Astrocyte (in vitro differentiated cells and primary cell): Measurements from ENCODE around the gene KCNJ4.

Source experiments
- EZH2 ChIP-seq: IDR thresholded peaks from 2 replicates; pipeline ENCODE4 v1.6.1; 2012; ENCODE audit warnings: mild to moderate bottlenecking, low read length, inconsistent platforms; ENCODE audit not compliant: insufficient read depth
- TF ChIP-seq, protein P1 (sequence below): IDR thresholded peaks from 2 replicates; pipeline ENCODE4 v1.5.1; 2011; ENCODE audit warnings: low read depth, mild to moderate bottlenecking, inconsistent platforms, low read length, moderate library complexity; ENCODE audit not compliant: insufficient read depth

DNA sequence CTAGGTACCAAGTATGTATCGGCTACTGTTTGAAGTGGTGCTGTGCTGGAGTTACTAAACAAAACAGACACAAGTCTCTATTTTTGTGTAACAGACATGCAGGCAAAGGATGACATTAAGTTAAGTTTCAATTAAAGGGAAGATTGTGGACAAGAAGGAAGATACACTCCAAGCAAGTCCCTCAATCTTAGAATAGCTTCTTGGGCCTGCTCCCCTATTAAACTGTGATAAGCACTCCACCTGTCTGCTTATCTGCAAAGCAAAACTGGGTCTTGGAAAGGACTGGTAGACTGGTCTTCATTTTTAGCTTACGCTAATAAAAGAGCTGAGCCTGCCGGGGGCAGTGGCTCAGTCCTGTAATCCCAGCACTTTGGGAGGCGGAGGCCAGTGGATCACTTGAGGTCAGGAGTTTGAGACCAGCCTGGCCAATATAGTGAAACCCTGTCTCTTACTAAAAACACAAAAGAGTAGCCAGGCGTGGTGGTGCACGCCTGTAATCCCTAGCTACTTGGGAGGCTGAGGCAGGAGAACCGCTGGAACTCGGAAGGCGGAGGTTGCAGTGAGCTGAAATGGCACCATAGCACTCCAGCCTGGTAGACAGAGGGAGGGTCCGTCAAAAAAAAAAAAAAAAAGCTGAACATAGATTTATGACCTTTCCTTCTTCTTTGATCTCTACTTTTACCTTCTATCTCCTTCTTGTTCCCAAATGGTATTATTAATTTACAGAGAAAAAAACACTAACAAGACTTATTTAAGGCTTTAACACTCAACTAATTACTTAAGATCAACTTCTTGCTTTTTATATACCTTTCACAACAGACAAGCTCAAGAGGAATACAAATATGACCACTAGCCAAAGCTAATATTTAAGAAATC is 47.0 kb upstream of the KCNJ4 start:
- TF ChIP-seq, protein P1, sequence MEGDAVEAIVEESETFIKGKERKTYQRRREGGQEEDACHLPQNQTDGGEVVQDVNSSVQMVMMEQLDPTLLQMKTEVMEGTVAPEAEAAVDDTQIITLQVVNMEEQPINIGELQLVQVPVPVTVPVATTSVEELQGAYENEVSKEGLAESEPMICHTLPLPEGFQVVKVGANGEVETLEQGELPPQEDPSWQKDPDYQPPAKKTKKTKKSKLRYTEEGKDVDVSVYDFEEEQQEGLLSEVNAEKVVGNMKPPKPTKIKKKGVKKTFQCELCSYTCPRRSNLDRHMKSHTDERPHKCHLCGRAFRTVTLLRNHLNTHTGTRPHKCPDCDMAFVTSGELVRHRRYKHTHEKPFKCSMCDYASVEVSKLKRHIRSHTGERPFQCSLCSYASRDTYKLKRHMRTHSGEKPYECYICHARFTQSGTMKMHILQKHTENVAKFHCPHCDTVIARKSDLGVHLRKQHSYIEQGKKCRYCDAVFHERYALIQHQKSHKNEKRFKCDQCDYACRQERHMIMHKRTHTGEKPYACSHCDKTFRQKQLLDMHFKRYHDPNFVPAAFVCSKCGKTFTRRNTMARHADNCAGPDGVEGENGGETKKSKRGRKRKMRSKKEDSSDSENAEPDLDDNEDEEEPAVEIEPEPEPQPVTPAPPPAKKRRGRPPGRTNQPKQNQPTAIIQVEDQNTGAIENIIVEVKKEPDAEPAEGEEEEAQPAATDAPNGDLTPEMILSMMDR, result no peak
- no peak for TF ChIP-seq EZH2
